Measurements from ENCODE around the gene CFAP70. TPM values are rescaled to one million over a fixed set of nuclear protein-coding genes. Genes with fewer than 3 reads are reported as not detected.

The CFAP70 gene
- total and polyA plus RNA-seq, 9 donors, result 0.77 to 2.6 (median 1.4) TPM

DNA sequence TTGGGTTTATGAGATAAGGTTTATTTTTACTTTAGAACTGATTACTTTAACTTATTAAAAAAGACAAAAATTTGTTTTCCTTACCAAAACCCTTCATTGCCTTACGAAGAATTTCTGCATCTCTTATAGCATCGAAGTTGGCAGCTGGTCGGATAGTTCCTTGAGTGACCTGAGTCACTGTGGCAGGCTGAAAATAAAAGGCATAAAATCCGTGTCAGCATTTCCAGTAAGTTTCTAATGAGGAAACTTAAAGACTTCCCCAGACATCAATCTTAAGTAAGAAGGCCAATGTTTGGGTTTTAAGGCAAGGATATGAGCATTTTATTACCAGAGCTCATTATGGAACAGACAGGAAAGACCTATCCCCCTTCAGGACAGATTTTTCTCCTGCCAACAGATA, 29.6 kb upstream of the CFAP70 start:
- Histone ChIP-seq H3K4me1 (ENCODE audit: control insufficient read depth, insufficient read depth, low read length) (no peaks in the 10 kb centered on the region), H3K36me3 (ENCODE audit: control insufficient read depth, insufficient read depth, low read length) (peaks cover 41% of the 10 kb centered on the region), H3K4me3 (ENCODE audit: low read length) (no peak overlapping the region), H3K27ac (ENCODE audit: low read length) (no peak overlapping the region), H3K27me3 (ENCODE audit: control insufficient read depth, insufficient read depth, low read length) (no peaks in the 10 kb centered on the region), H3K9me3 (replicated peaks; ENCODE audit: control insufficient read depth, low read depth, low read length) (no peaks in the 10 kb centered on the region)
- WGBS (ENCODE audit: insufficient coverage), result no CpG with 5 or more reads among the region's 4 CpGs
- no peak for DNase-seq

DNA sequence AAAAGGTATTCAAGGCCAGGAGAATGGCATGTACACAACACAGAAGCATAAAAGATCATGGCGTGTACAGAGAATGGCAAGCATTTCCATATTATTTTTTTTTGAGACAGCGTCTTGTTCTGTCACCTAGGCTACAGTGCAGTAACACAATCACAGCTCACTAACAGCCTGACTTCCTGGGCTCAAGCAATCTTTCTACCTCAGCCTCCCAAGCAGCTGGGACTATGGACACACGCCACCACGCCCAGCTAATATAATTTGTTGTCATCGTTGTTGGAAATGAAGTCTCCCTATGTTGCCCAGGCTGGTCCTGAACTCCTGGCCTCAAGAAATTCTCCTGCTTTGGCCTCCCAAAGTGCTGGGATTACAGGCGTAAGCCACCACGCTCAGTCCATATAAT, 27.9 kb upstream of the CFAP70 start:
- no peaks in the 10 kb centered on the region for H3K9me3 ChIP-seq (replicated peaks; ENCODE audit: control insufficient read depth, low read depth, low read length)
- H3K27ac ChIP-seq (ENCODE audit: low read length), result no peak overlapping the region
- H3K4me3 ChIP-seq (ENCODE audit: low read length), result no peak overlapping the region
- H3K36me3 ChIP-seq (ENCODE audit: control insufficient read depth, insufficient read depth, low read length), result peaks cover 52% of the 10 kb centered on the region
- H3K27me3 ChIP-seq (ENCODE audit: control insufficient read depth, insufficient read depth, low read length), result no peaks in the 10 kb centered on the region
- DNase-seq, result no peak
- no peaks in the 10 kb centered on the region for H3K4me1 ChIP-seq (ENCODE audit: control insufficient read depth, insufficient read depth, low read length)
- 100% methylated on average over 2 of the region's 7 CpGs for WGBS (ENCODE audit: insufficient coverage)

DNA sequence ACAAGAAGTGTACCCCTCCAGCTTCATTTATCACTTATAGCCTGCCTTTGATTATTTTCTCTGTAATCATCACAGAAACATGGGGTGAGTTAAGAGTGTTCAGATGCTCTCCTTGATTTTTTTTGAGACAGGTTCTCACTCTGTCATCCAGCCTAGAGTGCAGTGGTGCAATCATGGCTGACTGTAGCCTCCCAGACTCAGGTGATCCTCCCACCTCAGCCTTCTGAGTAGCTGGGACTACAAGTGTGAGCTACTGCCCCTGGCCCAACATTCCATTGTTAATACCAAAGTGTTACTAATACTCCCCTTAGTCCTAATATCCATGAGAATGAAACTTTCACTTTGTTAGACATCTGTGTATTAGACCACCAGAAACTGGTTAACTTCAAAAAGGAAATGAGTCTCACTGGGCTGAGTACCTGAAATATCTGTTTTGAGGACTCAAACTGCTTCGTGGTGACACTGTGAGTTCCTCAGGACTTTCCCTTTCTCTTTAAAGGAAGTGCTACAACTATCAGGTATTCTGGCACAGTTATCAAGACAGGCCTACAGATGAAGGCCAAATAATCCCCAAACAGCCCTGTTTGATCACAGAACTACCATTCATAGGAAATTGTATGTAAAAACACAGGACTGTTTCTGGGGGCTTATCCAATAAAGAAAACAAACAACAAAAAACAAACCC, 20.5 kb upstream of the CFAP70 start:
- H3K9me3 ChIP-seq (replicated peaks; ENCODE audit: control insufficient read depth, low read depth, low read length), result no peaks in the 10 kb centered on the region
- DNase-seq, result no peak
- no peaks in the 10 kb centered on the region for H3K4me1 ChIP-seq (ENCODE audit: control insufficient read depth, insufficient read depth, low read length)
- no peaks in the 10 kb centered on the region for H3K27me3 ChIP-seq (ENCODE audit: control insufficient read depth, insufficient read depth, low read length)
- no peak overlapping the region for H3K27ac ChIP-seq (ENCODE audit: low read length)
- peaks cover 44% of the 10 kb centered on the region for H3K36me3 ChIP-seq (ENCODE audit: control insufficient read depth, insufficient read depth, low read length)
- H3K4me3 ChIP-seq (ENCODE audit: low read length), result no peak overlapping the region
- no CpG with 5 or more reads among the region's 1 CpG for WGBS (ENCODE audit: insufficient coverage)

DNA sequence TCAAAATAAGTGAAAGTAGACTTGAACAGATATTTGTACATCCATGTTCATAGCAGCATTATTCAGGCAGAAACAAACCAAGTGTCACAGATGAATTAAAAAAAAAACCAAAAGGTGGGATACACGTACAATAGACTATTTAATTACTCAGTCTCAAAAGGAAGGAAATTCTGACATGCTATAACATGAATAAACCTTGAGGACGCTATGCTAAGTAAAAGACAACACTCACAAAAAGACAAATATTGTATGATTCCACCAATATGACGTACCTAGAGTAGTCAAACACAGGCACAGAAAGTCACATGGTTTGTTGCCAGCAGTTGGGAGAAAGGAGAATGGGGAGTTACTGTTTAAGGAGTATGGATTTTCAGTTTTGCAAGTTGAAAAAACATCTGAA, 18.0 kb upstream of the CFAP70 start:
- Histone ChIP-seq H3K27me3 (ENCODE audit: control insufficient read depth, insufficient read depth, low read length) (no peaks in the 10 kb centered on the region), H3K4me1 (ENCODE audit: control insufficient read depth, insufficient read depth, low read length) (no peaks in the 10 kb centered on the region), H3K36me3 (ENCODE audit: control insufficient read depth, insufficient read depth, low read length) (peaks cover 32% of the 10 kb centered on the region), H3K9me3 (replicated peaks; ENCODE audit: control insufficient read depth, low read depth, low read length) (no peaks in the 10 kb centered on the region), H3K27ac (ENCODE audit: low read length) (no peak overlapping the region), H3K4me3 (ENCODE audit: low read length) (no peak overlapping the region)
- no peak for DNase-seq
- no CpG with 5 or more reads among the region's 3 CpGs for WGBS (ENCODE audit: insufficient coverage)

DNA sequence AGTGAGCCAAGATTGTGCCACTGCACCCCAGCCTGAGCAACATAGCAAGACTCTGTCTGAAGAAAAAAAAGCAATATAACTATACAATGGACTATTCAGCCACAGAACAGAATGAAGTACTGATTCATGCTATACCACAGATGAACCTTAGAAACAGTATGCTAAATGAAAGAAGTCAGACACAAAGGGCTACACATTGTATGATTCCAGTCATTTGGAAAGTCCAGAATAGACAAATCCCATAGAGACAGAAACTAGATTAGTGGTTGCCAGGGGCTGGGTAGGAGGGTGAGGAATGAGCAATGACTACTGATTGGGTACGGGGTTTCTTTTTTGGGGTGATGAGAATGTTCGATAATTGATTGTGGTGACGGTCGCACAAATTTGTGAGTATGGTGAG, 9.6 kb upstream of the CFAP70 start:
- Histone ChIP-seq H3K9me3 (replicated peaks; ENCODE audit: control insufficient read depth, low read depth, low read length) (no peaks in the 10 kb centered on the region), H3K4me1 (ENCODE audit: control insufficient read depth, insufficient read depth, low read length) (no peaks in the 10 kb centered on the region), H3K27me3 (ENCODE audit: control insufficient read depth, insufficient read depth, low read length) (no peaks in the 10 kb centered on the region), H3K36me3 (ENCODE audit: control insufficient read depth, insufficient read depth, low read length) (peaks cover 15% of the 10 kb centered on the region), H3K27ac (ENCODE audit: low read length) (no peak overlapping the region), H3K4me3 (ENCODE audit: low read length) (no peak overlapping the region)
- 95% methylated on average over 4 of the region's 4 CpGs for WGBS (ENCODE audit: insufficient coverage)
- no peak for DNase-seq

DNA sequence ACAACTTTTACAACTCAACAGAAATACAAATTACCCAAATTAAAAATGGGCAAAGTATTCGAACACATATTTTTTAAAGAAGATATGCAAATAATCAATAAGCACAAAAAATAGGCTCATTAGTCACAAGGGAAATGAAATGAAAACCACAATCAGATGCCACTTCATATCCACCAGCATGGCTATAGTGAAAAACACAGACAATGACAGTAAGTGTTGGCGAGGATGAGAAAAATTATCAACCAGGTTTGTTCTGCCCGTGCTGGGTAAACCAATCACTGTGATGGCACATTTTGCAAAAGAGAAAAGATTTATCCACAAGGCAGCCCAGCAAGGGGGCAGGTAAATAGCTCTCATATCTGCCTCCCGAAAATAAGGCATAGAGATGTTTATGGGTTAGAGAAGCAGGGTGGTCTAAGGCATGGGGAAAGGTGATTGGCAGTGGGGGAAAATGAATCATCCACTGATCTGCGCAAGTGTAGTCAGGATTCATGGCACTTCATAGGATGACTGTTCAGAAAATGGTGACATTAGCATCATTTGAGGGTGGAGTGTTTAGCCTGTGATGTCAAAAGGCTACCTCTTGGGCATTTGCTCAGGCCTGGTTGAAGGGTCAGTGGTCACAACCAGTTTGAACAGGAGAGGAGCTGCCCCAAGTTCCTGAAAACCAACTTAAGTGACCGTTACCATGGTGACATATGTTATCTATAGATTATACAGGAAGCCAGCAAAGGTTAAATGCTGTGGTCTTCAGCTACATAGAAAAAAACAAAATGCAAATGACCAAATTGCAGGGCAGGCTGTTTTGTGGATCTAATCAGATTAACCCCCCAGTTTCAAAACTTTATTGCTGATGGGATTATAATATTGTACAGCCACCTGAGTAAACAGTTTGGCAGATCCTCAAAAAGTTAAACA, 8.0 kb upstream of the CFAP70 start:
- DNase-seq, result no peak
- WGBS (ENCODE audit: insufficient coverage), result 90% methylated on average over 4 of the region's 6 CpGs
- Histone ChIP-seq H3K27ac (ENCODE audit: low read length) (no peak overlapping the region), H3K27me3 (ENCODE audit: control insufficient read depth, insufficient read depth, low read length) (no peaks in the 10 kb centered on the region), H3K36me3 (ENCODE audit: control insufficient read depth, insufficient read depth, low read length) (peaks cover 15% of the 10 kb centered on the region), H3K4me3 (ENCODE audit: low read length) (no peak overlapping the region), H3K4me1 (ENCODE audit: control insufficient read depth, insufficient read depth, low read length) (no peaks in the 10 kb centered on the region), H3K9me3 (replicated peaks; ENCODE audit: control insufficient read depth, low read depth, low read length) (no peaks in the 10 kb centered on the region)

DNA sequence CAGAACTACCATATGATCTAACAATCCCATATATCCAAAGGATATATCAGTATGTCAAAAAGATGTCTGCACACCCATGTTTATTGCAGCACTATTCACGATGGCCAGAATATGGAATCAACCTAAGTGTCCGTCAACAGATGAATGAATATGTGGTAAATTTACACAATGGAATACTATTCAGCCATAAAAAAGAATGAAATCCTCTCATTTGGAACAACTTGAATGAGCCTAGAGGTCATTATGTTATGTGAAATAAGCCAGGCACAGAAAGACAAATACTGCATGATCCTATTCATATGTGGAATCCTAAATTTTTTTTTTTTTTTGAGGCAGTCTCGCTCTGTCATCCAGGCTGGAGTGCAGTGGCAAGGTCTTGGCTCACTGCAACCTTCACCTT, 6.3 kb upstream of the CFAP70 start:
- Histone ChIP-seq H3K4me1 (ENCODE audit: control insufficient read depth, insufficient read depth, low read length) (no peaks in the 10 kb centered on the region), H3K9me3 (replicated peaks; ENCODE audit: control insufficient read depth, low read depth, low read length) (no peaks in the 10 kb centered on the region), H3K36me3 (ENCODE audit: control insufficient read depth, insufficient read depth, low read length) (peaks cover 15% of the 10 kb centered on the region), H3K27ac (ENCODE audit: low read length) (no peak overlapping the region), H3K27me3 (ENCODE audit: control insufficient read depth, insufficient read depth, low read length) (no peaks in the 10 kb centered on the region), H3K4me3 (ENCODE audit: low read length) (no peak overlapping the region)
- WGBS (ENCODE audit: insufficient coverage), result no CpG with 5 or more reads among the region's 3 CpGs
- no peak for DNase-seq

DNA sequence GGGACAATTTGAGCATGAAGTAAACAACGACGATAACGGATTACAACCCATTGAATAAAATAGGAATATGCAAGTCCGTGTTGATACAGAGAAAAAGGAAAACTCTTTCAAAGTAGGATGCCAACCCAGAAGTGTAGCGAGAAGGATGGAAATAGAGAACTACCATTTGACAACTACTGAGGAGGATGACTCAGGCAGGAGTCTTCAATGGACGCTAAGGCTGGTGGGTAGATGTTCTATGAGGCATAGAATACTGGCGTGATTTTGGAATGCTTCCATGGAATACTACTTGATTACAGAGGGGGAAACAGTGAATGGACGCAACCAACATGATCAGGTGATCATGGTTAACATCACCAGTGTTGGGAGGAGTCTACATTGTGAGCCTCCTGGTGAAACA, 828 bp upstream of the CFAP70 start:
- WGBS (ENCODE audit: insufficient coverage), result 66% methylated on average over 4 of the region's 8 CpGs
- Histone ChIP-seq H3K4me3 (ENCODE audit: low read length) (no peak overlapping the region), H3K27ac (ENCODE audit: low read length) (no peak overlapping the region), H3K4me1 (ENCODE audit: control insufficient read depth, insufficient read depth, low read length) (peaks cover 7% of the 10 kb centered on the region), H3K9me3 (replicated peaks; ENCODE audit: control insufficient read depth, low read depth, low read length) (no peaks in the 10 kb centered on the region), H3K27me3 (ENCODE audit: control insufficient read depth, insufficient read depth, low read length) (peaks cover 3% of the 10 kb centered on the region), H3K36me3 (ENCODE audit: control insufficient read depth, insufficient read depth, low read length) (no peaks in the 10 kb centered on the region)
- peak; percentile 5 for DNase-seq

DNA sequence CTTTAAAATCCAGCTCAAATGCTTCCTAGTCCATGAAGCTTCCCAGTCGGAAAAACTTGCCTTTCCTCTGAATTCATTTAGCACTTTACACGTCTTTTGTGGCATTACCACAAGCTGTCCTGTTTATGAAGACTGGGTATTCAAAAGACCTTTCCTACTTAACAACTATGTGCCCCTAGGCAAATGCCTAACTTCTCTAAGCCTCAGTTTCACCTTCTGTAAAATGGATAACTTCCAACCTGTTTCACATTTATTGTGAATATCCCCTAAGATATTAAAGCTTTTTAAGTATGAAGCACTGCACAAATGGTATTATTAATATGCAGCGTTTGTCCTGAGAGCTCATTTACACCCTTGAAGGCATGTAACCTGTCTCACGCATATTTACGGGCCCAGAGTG, 843 bp downstream of the CFAP70 start:
- H3K9me3 ChIP-seq (replicated peaks; ENCODE audit: control insufficient read depth, low read depth, low read length), result no peaks in the 10 kb centered on the region
- peak; percentile 4 for DNase-seq
- H3K4me1 ChIP-seq (ENCODE audit: control insufficient read depth, insufficient read depth, low read length), result peaks cover 7% of the 10 kb centered on the region
- peak overlapping the region; percentile 62 for H3K27ac ChIP-seq (ENCODE audit: low read length)
- no peaks in the 10 kb centered on the region for H3K36me3 ChIP-seq (ENCODE audit: control insufficient read depth, insufficient read depth, low read length)
- WGBS (ENCODE audit: insufficient coverage), result 47% methylated on average over 4 of the region's 5 CpGs
- peaks cover 3% of the 10 kb centered on the region for H3K27me3 ChIP-seq (ENCODE audit: control insufficient read depth, insufficient read depth, low read length)
- peak overlapping the region; percentile 93 for H3K4me3 ChIP-seq (ENCODE audit: low read length)

DNA sequence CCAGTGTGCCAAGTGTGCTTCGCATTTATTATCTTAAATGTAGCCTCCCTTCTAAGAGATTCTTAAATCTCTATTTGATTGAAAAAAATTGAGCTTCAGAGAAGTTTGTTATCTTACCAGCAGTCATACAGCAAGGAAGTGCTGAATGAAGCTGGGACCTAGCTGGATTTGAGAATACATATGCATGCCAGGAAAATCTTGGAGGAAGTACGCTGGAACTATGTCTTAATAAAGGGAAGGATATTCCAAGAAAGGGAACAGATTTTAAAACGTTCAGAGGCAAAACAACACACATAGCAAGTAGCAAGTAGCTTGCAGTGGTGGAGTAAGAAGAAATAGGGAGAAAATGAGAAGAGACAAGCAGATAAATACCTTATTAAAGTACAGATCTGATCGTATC, 1.5 kb downstream of the CFAP70 start:
- 0% methylated on average over 1 of the region's 4 CpGs for WGBS (ENCODE audit: insufficient coverage)
- Histone ChIP-seq H3K27ac (ENCODE audit: low read length) (peak overlapping the region; percentile 25), H3K27me3 (ENCODE audit: control insufficient read depth, insufficient read depth, low read length) (peaks cover 3% of the 10 kb centered on the region), H3K4me1 (ENCODE audit: control insufficient read depth, insufficient read depth, low read length) (peaks cover 7% of the 10 kb centered on the region), H3K4me3 (ENCODE audit: low read length) (no peak overlapping the region), H3K36me3 (ENCODE audit: control insufficient read depth, insufficient read depth, low read length) (no peaks in the 10 kb centered on the region), H3K9me3 (replicated peaks; ENCODE audit: control insufficient read depth, low read depth, low read length) (no peaks in the 10 kb centered on the region)
- peak; percentile 86 for DNase-seq

Measured in muscle of leg (tissue), 11 donors.